AG10803 (cell line): ENCODE data around the gene RMDN2.

ENCODE experiments used
- DNase-seq: peaks from one replicate; pipeline ENCODE4 v3.0.0; 2010; ENCODE audit warnings: low read depth
- H3K4me3 ChIP-seq: 2 replicates; pipeline ENCODE4 v1.5.1; 2011; ENCODE audit warnings: mild to moderate bottlenecking, low read length, control low read depth
- CTCF ChIP-seq: conservative IDR thresholded peaks from 2 replicates; pipeline ENCODE4 v1.5.1; 2011; ENCODE audit warnings: mild to moderate bottlenecking, low read length, control low read depth, inconsistent platforms

Gene RMDN2

GRCh38 chr2:37917281-37918228, 7.5 kb upstream of the RMDN2 start:
- TF ChIP-seq CTCF: no peak
- peak overlapping the region; percentile 2; the same call in 1 of the 2 replicates for H3K4me3 ChIP-seq
- DNase-seq: peak; percentile 46

GRCh38 chr2:37918742-37919186, 6.3 kb upstream of the RMDN2 start:
- no peak overlapping the region for H3K4me3 ChIP-seq
- TF ChIP-seq CTCF: no peak
- no peak for DNase-seq

DNA sequence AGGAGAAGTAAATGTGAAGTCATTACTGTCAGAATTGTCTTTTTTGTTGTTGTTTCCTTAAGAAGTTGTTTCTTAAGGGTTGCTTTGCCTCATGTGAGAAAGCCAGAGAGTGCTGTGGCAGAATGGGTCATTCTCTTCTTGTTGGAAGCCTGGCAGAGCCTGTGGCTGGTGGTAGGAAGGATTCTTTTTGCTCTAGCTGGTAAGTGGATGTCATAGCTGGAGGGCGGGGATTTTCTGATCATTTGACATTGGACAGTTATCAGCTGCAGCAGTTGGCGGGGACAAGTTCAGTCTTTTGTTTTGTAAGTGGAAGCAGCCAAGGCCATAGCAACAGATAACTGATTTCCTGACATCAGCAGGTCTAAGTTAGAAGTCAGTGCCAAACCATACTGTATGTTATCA, 5.5 kb upstream of the RMDN2 start:
- TF ChIP-seq CTCF: no peak
- no peak for DNase-seq
- H3K4me3 ChIP-seq: no peak overlapping the region

DNA sequence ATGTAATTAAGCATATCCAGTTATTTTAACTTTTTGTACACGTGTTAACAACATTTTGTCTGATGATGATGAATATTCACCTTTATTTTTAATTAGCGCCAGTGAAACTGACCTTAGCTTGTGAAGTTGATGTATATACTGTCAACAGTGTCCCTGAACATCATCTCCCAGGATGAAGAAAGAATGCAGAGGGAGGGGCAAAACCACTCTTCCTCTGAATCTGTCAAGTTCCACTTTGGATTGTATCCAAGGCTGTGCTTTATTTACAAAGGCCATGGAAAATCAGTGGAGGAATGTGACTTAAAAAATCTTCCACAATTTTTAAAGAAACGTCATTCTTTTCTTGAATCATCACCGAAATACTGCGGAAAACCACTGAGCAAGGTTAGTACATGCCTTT, 4.5 kb upstream of the RMDN2 start:
- no peak for TF ChIP-seq CTCF
- no peak overlapping the region for H3K4me3 ChIP-seq
- peak; percentile 25 for DNase-seq

DNA sequence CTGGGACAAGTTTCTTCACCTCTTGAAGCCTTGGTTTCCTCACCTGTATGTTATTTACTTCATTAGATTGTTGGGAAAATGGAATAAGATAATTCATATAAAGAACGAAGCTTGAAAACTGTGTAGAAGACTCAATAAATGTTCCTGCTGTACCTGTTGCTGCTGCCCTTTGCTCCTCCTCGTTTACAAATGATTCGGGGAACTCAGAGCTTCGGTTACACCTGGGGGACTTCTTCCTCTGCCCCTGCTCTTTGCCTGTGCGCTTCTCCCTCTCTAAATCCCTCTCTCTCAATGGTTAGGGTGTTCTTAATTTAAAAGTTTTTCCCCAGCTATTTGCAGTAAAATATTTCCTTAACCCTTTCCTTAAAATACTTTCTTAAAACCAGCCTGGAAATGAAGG, 3.3 kb upstream of the RMDN2 start:
- no peak overlapping the region for H3K4me3 ChIP-seq
- DNase-seq: no peak
- TF ChIP-seq CTCF: no peak

DNA sequence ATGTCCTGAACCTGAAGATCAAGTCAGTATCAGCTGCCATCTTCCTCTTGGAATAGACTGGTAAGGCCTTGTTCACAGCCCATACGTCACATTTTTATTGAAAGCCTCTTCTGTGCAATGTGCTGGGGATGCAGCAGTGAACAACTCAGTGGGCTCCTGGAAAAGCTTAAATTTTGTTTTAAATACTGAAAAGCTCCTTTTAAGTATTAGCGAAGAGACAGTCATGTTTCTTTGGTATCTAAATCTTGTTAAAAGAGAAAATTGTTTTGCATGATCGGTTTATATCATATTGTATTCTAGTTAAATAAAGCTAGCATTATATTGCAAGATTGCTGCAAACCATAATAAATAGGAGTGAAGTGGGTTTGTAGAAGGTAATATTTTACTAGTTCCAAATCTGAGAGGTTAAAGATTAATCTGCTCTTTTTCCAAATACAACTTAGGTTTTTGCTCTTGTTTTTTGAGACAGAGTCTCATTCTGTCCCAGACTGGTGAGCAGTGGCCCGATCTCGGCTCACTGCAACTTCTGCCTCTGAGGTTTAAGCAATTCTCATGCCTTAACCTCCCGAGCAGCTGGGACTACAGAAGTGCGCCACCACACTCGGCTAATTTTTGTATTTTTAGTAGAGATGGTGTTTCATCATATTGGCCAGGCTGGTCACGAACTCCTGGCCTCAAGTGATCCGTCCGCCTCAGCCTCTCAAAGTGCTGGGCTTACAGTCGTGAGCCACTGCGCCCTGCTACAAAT, 1.6 kb upstream of the RMDN2 start:
- H3K4me3 ChIP-seq: no peak overlapping the region
- TF ChIP-seq CTCF: no peak
- no peak for DNase-seq

DNA sequence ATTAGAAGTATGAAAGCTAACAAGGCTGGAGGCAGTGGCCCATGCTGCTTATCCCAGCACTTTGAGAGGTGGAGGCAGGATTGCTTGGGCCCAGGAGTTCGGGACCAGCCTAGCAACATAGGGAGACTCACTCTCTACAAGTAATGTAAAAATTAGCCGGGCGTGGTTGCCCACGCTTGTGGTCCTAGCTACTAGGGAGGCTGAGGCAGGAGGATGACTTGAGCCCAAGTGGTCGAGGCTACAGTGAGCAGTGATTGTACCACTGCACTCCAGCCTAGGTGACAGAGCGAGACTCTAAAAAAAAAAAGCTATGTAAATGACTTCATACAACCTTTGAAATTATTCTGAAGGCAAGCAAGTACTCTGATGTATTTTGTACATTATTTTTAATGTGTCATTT, 1.5 kb downstream of the RMDN2 start:
- H3K4me3 ChIP-seq: peak overlapping the region; percentile 10
- no peak for TF ChIP-seq CTCF
- DNase-seq: no peak
